Measurements from ENCODE around the gene NOA1.

DNA sequence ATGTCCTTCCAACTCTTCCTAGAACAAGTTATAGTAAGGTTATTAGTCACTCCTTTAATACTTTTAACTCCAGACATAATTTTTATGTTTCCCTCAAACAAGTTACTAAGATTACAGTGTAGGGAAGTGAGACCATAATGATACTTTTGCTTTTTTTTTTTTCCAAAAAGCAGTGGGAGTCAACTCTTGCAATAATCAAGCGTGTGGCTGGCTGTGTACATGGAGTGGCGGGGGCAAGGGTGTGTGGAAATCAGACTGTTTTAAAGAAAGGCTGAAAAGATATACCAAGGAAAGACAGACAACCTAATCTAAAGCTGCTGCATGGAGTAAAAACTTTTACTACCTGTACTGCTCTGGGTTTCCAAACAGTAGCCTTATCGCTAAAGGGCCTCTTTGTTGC, 4.1 kb downstream of the NOA1 start:
- TF ChIP-seq, protein P1, sequence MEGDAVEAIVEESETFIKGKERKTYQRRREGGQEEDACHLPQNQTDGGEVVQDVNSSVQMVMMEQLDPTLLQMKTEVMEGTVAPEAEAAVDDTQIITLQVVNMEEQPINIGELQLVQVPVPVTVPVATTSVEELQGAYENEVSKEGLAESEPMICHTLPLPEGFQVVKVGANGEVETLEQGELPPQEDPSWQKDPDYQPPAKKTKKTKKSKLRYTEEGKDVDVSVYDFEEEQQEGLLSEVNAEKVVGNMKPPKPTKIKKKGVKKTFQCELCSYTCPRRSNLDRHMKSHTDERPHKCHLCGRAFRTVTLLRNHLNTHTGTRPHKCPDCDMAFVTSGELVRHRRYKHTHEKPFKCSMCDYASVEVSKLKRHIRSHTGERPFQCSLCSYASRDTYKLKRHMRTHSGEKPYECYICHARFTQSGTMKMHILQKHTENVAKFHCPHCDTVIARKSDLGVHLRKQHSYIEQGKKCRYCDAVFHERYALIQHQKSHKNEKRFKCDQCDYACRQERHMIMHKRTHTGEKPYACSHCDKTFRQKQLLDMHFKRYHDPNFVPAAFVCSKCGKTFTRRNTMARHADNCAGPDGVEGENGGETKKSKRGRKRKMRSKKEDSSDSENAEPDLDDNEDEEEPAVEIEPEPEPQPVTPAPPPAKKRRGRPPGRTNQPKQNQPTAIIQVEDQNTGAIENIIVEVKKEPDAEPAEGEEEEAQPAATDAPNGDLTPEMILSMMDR (IDR thresholded peaks at IDR 0.05; ENCODE audit: insufficient read depth, low read length, poor library complexity, severe bottlenecking) = no peak
- TF ChIP-seq EZH2phosphoT487 (conservative IDR thresholded peaks at IDR 0.05; ENCODE audit: low read length) = no peak
